Sigmoid colon (tissue), 3 donors: ENCODE results near the gene NEK6.

Source experiments
- POLR2A ChIP-seq, 2 donors: fragments of 450-650 bp; IDR thresholded peaks; one replicate each; pipeline ENCODE4 v1.6.1; 2016; ENCODE audit warnings: antibody characterized with exemption in 2 of 2, mild to moderate bottlenecking in 2 of 2, moderate library complexity in 2 of 2
- TF ChIP-seq, protein P1 (sequence below), 4 experiments: fragments of 450-650 bp in 3 of 4; fragments of 200-600 bp in 1 of 4; IDR thresholded peaks; one replicate each; pipeline ENCODE4 v1.5.1; 2016 to 2019; ENCODE audit warnings: antibody characterized with exemption in 4 of 4, mild to moderate bottlenecking in 3 of 4, moderate library complexity in 2 of 4

DNA sequence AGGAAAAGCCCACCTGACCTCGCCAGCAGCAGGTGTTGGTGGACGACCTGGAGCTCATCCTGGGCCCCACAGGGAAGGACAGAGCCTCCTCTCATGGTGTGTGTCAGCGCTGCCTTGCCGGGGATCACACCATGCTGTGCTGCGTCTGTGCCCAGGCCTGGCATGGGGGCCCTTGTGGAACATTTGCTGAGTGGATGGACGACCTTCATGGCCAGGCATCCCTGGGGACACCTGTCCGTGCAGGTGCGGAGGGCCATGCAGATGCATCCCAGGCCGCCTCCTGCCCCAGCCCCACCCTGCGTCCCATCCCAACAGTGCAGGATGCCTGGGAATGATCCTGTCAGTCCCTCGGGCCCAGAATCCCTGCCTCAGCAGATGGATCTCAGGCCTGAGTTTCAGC lies 73.8 kb downstream of the NEK6 start:
- TF ChIP-seq, protein P1, sequence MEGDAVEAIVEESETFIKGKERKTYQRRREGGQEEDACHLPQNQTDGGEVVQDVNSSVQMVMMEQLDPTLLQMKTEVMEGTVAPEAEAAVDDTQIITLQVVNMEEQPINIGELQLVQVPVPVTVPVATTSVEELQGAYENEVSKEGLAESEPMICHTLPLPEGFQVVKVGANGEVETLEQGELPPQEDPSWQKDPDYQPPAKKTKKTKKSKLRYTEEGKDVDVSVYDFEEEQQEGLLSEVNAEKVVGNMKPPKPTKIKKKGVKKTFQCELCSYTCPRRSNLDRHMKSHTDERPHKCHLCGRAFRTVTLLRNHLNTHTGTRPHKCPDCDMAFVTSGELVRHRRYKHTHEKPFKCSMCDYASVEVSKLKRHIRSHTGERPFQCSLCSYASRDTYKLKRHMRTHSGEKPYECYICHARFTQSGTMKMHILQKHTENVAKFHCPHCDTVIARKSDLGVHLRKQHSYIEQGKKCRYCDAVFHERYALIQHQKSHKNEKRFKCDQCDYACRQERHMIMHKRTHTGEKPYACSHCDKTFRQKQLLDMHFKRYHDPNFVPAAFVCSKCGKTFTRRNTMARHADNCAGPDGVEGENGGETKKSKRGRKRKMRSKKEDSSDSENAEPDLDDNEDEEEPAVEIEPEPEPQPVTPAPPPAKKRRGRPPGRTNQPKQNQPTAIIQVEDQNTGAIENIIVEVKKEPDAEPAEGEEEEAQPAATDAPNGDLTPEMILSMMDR (IDR thresholded peaks at IDR 0.05), result no peak
- no peak for TF ChIP-seq POLR2A (IDR thresholded peaks at IDR 0.05)
